ENCODE measurements around the gene PRRT2. TPM values are rescaled to one million over a fixed set of nuclear protein-coding genes. Genes with fewer than 3 reads are reported as not detected.

The PRRT2 gene
- total RNA-seq, 1 donor from 2014 or later = 2.1 TPM

GRCh38 chr16:29815793-29816693 lies 4.0 kb downstream of the PRRT2 start, which contains the start of gene PAGR1:
Gene PAGR1 (plus strand): TSS chr16:29816152. CDS start chr16:29816526, 374 bp downstream.
- DNase-seq = peak; percentile 98
- Histone ChIP-seq H3K4me1 (peaks cover 86% of the 10 kb centered on the region), H3K27me3 (ENCODE audit: low read depth) (no peaks in the 10 kb centered on the region), H3K4me3 (peak within 1 kb of the TSS; percentile 84), H3K27ac (replicated peaks) (peak within 1 kb of the TSS; percentile 97), H3K9me3 (replicated peaks) (no peaks in the 10 kb centered on the region), H3K36me3 (peaks cover 22% of the 10 kb centered on the region)
- intact Hi-C loops (cut with micrococcal nuclease) = no loop called here
- peak; percentile 90 for TF ChIP-seq CTCF (IDR thresholded peaks at IDR 0.05; ENCODE audit: borderline replicate concordance)

- Histone ChIP-seq H3K36me3 (peaks cover 22% of the 10 kb centered on the region), H3K27me3 (ENCODE audit: low read depth) (no peaks in the 10 kb centered on the region), H3K4me3 (peak overlapping the region; percentile 84), H3K27ac (replicated peaks) (peak overlapping the region; percentile 97), H3K4me1 (peaks cover 87% of the 10 kb centered on the region), H3K9me3 (replicated peaks) (no peaks in the 10 kb centered on the region)
- TF ChIP-seq CTCF (IDR thresholded peaks at IDR 0.05; ENCODE audit: borderline replicate concordance) = no peak
- intact Hi-C loops (cut with micrococcal nuclease) = no loop called here
- DNase-seq = peak; percentile 66
These were observed 4.9 kb downstream of the PRRT2 start for GRCh38 chr16:29816694-29817441.

- intact Hi-C loops (cut with micrococcal nuclease) = no loop called here
- Histone ChIP-seq H3K36me3 (peaks cover 22% of the 10 kb centered on the region), H3K4me1 (peaks cover 86% of the 10 kb centered on the region), H3K27ac (replicated peaks) (peak overlapping the region; percentile 97), H3K27me3 (ENCODE audit: low read depth) (no peaks in the 10 kb centered on the region), H3K4me3 (no peak overlapping the region), H3K9me3 (replicated peaks) (no peaks in the 10 kb centered on the region)
- no peak for DNase-seq
- no peak for TF ChIP-seq CTCF (IDR thresholded peaks at IDR 0.05; ENCODE audit: borderline replicate concordance)
These were observed 6.1 kb downstream of the PRRT2 start for GRCh38 chr16:29818082-29818481.

GRCh38 chr16:29819506-29819905 lies 7.5 kb downstream of the PRRT2 start:
- no peak for TF ChIP-seq CTCF (IDR thresholded peaks at IDR 0.05; ENCODE audit: borderline replicate concordance)
- intact Hi-C loops (cut with micrococcal nuclease) = no loop called here
- H3K9me3 ChIP-seq (replicated peaks) = no peaks in the 10 kb centered on the region
- H3K27ac ChIP-seq (replicated peaks) = peak overlapping the region; percentile 87
- peaks cover 86% of the 10 kb centered on the region for H3K4me1 ChIP-seq
- peaks cover 22% of the 10 kb centered on the region for H3K36me3 ChIP-seq
- DNase-seq = no peak
- no peaks in the 10 kb centered on the region for H3K27me3 ChIP-seq (ENCODE audit: low read depth)
- peak overlapping the region; percentile 81 for H3K4me3 ChIP-seq

GRCh38 chr16:29820271-29820701 lies 8.3 kb downstream of the PRRT2 start, which contains the start of gene MVP:
Gene MVP (plus strand): TSS chr16:29820462. CDS start chr16:29830550, 10,088 bp downstream.
- intact Hi-C loops (cut with micrococcal nuclease) = no loop called here

More at GRCh38 chr16:29820271-29820701, 8.3 kb downstream of the PRRT2 start, which contains the start of gene MVP:
- DNase-seq = peak; percentile 67
- H3K36me3 ChIP-seq = peaks cover 22% of the 10 kb centered on the region
- H3K27me3 ChIP-seq (ENCODE audit: low read depth) = no peaks in the 10 kb centered on the region
- peaks cover 87% of the 10 kb centered on the region for H3K4me1 ChIP-seq
- peak within 1 kb of the TSS; percentile 87 for H3K27ac ChIP-seq (replicated peaks)
- no peak for TF ChIP-seq CTCF (IDR thresholded peaks at IDR 0.05; ENCODE audit: borderline replicate concordance)
- no peaks in the 10 kb centered on the region for H3K9me3 ChIP-seq (replicated peaks)
- peak within 1 kb of the TSS; percentile 81 for H3K4me3 ChIP-seq

All from left ventricle myocardium inferior (tissue), 1 donor.